Ramos (cell line): Measurements from ENCODE around the gene FHIP1B.

Experiments used
- in situ Hi-C: fragments of 300-500 bp; cut with MboI; formaldehyde crosslinking; loops from one replicate; pipeline ENCODE4 v1.14.3; 2022; ENCODE audit warnings: low sequenced_read_pairs; ENCODE audit not compliant: unreplicated experiment

Gene FHIP1B

DNA sequence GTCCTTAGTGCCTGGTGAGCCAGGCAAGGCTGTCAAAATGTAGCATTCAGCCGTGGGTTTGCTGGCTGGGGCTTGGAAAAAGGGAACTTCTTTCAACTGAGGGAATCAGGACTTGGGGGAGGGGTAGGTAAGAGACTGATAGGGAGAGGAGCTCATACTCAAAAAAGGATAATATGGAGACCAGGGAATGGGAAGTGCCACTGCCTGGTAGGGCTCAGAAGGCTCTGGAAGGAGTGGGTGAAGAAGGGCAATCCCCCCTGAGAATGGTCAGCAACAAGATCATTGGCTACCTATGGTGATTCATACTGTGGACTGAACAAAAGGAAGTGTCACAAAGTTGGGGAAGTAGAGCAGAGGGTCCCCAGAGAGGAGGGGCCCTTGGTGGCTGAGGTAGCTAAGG lies 6.3 kb upstream of the FHIP1B start:
- in situ Hi-C loops: loop anchor here (10.0 kb wide), 1 partner anchor 114 kb away; no protein-coding TSS in a partner anchor

- in situ Hi-C loops: loop anchor here (10.0 kb wide), 1 partner anchor 115 kb away; no protein-coding TSS in a partner anchor
These were observed 5.7 kb upstream of the FHIP1B start for GRCh38 chr11:6240139-6240538.

GRCh38 chr11:6238902-6239301 lies 4.5 kb upstream of the FHIP1B start, which contains the start of gene CNGA4:
Gene CNGA4, plus strand, starts transcription at chr11:6239089. Its CDS starts 118 bp downstream, at chr11:6239207.
- in situ Hi-C loops: no loop called here

GRCh38 chr11:6237761-6238302 lies 3.4 kb upstream of the FHIP1B start:
- in situ Hi-C loops: no loop called here

- in situ Hi-C loops: no loop called here
These were observed 2.8 kb upstream of the FHIP1B start for GRCh38 chr11:6237266-6237665.

DNA sequence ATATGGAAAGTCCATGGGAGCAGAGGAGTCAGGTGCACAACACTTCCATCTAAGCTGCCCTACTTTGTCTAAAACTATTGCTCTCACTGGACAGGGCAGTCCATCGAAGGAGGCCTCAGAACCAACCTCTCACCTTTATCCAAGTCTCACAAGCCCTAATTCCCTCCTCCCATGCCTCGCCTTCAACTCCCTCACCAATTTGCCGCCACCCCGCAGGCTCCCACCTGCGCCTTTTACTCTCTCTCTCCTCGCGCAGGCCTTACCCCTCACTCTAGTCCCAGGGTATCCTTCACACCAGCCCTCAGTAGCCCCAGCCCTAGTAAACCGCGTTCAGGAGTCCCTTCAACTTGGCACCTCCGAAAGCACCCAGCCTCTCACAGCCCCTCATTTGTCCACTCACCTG lies 451 bp downstream of the FHIP1B start:
- in situ Hi-C loops: no loop called here

GRCh38 chr11:6232899-6233298 lies 1.5 kb downstream of the FHIP1B start:
- in situ Hi-C loops: no loop called here

GRCh38 chr11:6229911-6230310 lies 4.5 kb downstream of the FHIP1B start:
- in situ Hi-C loops: no loop called here

DNA sequence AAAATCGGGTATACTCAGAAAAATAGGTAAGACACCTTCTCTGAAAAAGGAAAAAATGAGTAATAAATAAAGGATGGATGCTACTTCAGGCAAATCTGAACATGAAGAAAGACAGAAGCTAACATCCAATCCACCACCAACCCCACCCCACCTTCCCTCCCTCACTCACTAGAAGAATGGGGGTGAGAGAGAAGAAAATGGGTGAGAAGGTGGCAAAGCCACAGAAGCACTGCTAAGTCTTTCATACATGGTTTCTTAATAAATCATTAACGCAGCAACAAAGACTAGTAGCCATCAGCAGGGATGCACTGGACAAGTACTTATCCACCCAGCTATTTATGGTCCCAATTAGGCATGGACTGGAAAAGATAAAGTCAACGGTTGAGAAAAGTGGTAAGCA lies 5.9 kb downstream of the FHIP1B start:
- in situ Hi-C loops: no loop called here

DNA sequence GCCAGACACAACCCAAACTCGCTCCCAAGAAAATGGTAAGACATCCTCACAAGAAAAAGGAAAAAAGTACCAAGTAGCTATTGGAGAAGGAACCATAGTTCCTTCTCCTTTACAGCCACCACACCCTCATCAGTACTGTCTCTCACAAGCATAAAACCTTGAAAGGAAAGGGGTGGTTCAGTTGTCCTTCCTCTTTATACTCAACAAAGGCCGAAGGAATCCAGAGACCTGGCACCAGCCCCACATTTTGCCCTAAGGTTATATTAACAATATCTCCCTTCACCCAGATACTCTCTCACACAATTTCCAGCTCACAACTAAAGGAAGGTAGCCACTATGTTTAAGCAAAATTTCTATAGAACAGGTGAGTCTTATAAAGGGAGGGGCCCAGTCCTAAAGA lies 8.5 kb downstream of the FHIP1B start:
- in situ Hi-C loops: no loop called here

DNA sequence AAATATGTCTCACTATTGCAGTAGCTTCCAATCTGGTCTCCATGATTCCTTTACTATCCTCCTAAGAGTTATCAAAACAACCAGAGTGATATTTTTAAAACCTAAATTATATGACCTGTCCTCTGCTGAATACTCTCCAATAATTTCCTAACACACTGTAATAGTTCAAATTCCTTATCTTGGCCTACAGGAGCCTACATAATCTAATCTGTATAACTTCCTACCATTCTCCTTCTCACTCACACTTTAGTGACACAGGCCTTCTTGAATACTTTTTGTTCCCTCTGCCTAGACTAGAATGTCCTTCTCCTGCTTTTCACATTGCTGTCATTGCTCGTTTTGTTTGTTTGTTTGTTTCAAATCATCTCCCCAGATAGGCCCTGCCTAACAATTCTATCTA lies 9.4 kb downstream of the FHIP1B start:
- in situ Hi-C loops: no loop called here

DNA sequence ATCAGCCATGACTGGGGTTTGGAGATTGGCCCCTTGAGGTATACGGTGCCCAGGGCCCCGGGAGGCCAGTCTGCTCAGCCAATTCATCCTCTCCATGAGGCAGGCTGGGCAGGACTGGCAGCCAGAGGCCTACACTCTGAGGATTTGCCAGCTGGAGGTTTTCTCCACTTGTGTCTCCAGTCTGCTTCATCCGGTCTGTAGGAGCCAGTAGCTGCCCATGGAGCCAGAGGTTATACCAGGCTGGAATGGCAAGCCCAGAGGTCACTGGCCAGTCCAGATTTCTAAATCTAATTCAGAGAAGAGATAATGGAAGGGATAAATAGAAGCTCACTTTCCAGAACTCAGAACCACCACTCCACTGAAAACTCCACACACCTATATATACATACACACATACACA lies 10.0 kb downstream of the FHIP1B start:
- in situ Hi-C loops: no loop called here

- in situ Hi-C loops: no loop called here
These were observed 10.6 kb downstream of the FHIP1B start for GRCh38 chr11:6223854-6224253.

DNA sequence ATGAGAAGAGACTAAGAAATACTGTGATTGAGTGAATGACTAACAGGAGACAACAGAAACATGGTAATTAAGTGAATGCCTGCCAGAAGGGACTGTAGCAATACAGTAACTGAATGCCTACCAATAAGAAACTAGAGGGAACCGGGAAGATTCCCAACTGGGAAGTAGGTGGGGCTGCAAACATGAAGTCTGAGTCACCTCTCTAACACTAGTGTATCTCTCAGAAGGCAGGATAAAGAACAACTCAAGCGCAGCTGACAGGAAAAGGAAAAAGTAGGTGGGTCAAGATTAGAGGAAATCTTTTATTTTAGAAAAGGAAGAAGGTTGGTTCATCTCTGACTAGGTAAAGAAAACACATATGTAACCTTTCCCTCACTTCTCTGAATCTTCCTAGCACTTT lies 15.1 kb downstream of the FHIP1B start:
- in situ Hi-C loops: no loop called here

GRCh38 chr11:6217722-6218121 lies 16.7 kb downstream of the FHIP1B start:
- in situ Hi-C loops: no loop called here

GRCh38 chr11:6216501-6216900 lies 17.9 kb downstream of the FHIP1B start:
- in situ Hi-C loops: no loop called here

GRCh38 chr11:6214530-6214929 lies 19.9 kb downstream of the FHIP1B start:
- in situ Hi-C loops: no loop called here

GRCh38 chr11:6210274-6210955 lies 24.0 kb downstream of the FHIP1B start:
- in situ Hi-C loops: no loop called here

GRCh38 chr11:6209801-6210200 lies 24.6 kb downstream of the FHIP1B start:
- in situ Hi-C loops: no loop called here

DNA sequence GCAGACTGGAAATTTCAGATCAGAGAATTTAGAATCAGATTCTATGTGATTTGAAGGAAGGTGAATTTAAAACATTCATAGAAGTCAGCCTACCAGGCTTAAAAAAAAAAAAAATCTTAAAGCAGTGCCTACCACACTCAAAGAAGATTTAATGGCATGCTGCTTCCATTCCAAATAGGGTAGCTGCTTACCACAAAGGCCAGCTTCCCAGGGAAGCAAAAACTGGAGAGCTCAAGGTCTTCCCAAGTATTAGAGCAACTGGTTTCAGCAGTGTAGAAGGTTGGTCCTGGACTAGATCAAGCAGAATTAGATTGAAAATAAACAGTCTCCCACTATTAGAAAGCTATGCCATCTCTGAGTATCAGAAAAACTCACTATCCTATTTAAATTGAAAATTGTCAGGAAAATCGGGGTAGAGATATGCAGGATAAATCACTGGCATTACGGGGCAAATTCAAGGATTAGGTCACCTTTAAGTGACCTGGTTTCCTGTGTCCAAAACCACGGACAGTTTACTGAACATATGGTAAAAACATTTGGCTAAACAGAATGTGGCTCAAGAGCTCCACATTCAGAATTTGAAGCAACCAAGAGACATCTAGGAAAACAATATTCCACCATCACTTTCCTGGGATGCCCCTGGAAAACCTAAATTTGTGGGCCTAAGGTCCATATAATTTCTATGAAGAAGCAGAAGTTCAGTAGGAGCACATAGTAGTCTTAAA lies 27.8 kb downstream of the FHIP1B start:
- in situ Hi-C loops: no loop called here

DNA sequence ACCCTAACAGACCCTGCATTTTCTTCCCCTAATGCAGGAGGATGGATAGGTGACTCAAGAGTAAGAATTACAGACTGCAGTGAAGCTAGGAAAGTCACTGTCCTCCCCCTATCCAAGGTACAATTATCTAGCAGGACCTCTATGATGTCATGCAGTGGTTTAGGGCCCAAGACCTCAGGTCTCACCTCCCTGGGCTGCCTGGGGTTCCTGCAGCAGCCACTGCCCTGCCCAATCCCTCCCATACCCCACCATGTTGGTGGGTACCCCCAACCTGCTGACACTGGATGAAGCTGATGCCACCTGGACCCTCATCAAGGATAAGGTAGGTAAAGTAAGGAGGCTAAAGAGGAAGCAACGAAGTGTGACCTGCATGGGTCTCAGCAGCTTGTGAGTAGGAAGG lies 29.1 kb downstream of the FHIP1B start, which contains the start of gene C11orf42:
C11orf42 (plus strand) TSS at position 192 of the 400 bp plus-strand sequence; CDS start at position 251, 59 bp downstream.
- in situ Hi-C loops: no loop called here
